GM13976 (cell line): Measurements from ENCODE around the gene ERF.
"Not testable (repeated sequence)": the region's sequence is repeated elsewhere in the genome, so short reads cannot be mapped to it uniquely, and the experiment has no call there.

Experiments
- DNase-seq: peaks from one replicate; pipeline ENCODE4 v3.0.0; 2012; ENCODE audit warnings: low spot score
- in situ Hi-C: fragments of 300-500 bp; cut with MboI; formaldehyde crosslinking; loops from one replicate; pipeline ENCODE4 v1.12.0; 2022; ENCODE audit warnings: low sequenced_read_pairs, mixed read lengths, inconsistent platforms; ENCODE audit not compliant: unreplicated experiment
- TF ChIP-seq, protein P1 (sequence below): IDR thresholded peaks from 2 replicates; pipeline ENCODE4 v1.5.1; 2012; ENCODE audit warnings: borderline replicate concordance, mild to moderate bottlenecking; ENCODE audit not compliant: insufficient read depth; ENCODE audit errors: extremely low read depth, missing control alignments, control extremely low read depth

ERF gene

GRCh38 chr19:42268142-42268703 is 13.3 kb upstream of the ERF start:
- DNase-seq = peak; percentile 94
- in situ Hi-C loops = no loop called here
- TF ChIP-seq, protein P1, sequence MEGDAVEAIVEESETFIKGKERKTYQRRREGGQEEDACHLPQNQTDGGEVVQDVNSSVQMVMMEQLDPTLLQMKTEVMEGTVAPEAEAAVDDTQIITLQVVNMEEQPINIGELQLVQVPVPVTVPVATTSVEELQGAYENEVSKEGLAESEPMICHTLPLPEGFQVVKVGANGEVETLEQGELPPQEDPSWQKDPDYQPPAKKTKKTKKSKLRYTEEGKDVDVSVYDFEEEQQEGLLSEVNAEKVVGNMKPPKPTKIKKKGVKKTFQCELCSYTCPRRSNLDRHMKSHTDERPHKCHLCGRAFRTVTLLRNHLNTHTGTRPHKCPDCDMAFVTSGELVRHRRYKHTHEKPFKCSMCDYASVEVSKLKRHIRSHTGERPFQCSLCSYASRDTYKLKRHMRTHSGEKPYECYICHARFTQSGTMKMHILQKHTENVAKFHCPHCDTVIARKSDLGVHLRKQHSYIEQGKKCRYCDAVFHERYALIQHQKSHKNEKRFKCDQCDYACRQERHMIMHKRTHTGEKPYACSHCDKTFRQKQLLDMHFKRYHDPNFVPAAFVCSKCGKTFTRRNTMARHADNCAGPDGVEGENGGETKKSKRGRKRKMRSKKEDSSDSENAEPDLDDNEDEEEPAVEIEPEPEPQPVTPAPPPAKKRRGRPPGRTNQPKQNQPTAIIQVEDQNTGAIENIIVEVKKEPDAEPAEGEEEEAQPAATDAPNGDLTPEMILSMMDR = no peak

GRCh38 chr19:42267644-42268141 is 12.8 kb upstream of the ERF start:
- DNase-seq = no peak
- in situ Hi-C loops = no loop called here
- TF ChIP-seq, protein P1 = no peak

DNA sequence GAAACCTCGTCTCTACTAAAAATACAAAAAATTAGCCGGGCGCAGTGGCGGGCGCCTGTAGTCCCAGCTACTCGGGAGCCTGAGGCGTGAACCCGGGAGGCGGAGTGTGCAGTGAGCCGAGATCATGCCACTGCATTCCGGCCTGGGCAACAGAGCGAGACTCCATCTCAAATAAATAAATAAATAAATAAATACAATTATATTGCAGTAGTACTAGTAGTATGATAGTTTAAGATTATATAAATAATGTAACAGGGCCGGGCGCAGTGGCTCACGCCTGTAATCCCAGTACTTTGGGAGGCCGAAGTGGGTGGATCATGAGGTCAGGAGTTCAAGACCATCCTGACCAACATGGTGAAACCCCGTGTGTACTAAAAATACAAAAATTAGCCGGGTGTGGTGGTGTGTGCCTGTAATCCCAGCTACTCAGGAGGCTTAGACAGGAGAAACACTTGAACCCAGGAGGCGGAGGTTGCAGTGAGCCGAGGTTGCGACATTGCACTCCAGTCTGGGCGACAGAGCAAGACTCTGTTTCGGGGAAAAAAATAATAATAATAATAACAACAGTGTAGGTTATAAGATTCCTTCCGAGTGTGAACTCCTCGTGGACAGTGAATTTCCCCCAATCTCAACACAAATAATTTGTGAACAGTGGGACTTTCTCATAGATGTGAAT is 12.1 kb upstream of the ERF start:
- in situ Hi-C loops = not testable (repeated sequence)

DNA sequence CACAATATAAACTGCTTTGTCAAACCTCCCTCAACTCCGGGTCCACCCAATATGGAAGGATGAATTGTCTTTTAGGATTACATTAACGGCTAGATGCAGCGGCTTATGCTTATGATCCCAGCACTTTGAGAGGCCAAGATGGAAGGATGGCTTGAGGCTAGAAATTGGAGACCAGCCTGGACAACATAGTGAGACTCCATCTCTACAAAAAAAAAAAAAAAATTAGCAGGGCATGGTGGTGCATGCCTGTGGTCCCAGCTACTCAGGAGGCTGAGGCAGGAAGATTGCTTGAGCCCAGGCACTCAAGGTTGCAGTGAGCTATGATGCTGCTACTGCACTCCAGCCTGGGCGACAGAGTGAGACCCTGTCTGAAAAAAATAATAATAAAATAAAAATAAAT is 11.2 kb upstream of the ERF start:
- DNase-seq, in situ Hi-C loops: not testable (repeated sequence)

More for the DNA sequence above, 12.1 kb upstream of the ERF start:
- not testable (repeated sequence) for DNase-seq

DNA sequence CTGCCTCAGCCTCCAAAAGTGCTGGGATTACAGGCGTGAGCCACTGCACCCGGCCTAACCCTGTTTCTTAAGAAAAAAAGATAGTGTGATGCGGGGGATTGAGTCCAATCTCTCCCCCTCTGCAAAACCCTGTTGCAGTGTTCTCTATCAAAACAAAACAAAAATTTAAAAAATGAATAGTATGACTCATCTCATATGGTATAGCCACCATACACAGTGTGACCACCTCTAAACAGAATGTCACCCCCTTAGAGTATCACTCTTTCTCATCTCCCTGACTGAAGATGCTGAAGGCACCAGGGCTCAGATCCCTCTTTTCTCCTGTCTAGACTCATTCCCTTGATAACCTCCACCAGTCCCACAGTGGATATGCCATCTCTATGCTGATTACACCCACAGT is 6.8 kb upstream of the ERF start:
- in situ Hi-C loops = no loop called here

GRCh38 chr19:42257842-42258241 is 2.9 kb upstream of the ERF start:
- in situ Hi-C loops, DNase-seq: not testable (repeated sequence)

More for the DNA sequence above, 6.8 kb upstream of the ERF start:
- TF ChIP-seq, protein P1 = no peak
- DNase-seq = no peak

DNA sequence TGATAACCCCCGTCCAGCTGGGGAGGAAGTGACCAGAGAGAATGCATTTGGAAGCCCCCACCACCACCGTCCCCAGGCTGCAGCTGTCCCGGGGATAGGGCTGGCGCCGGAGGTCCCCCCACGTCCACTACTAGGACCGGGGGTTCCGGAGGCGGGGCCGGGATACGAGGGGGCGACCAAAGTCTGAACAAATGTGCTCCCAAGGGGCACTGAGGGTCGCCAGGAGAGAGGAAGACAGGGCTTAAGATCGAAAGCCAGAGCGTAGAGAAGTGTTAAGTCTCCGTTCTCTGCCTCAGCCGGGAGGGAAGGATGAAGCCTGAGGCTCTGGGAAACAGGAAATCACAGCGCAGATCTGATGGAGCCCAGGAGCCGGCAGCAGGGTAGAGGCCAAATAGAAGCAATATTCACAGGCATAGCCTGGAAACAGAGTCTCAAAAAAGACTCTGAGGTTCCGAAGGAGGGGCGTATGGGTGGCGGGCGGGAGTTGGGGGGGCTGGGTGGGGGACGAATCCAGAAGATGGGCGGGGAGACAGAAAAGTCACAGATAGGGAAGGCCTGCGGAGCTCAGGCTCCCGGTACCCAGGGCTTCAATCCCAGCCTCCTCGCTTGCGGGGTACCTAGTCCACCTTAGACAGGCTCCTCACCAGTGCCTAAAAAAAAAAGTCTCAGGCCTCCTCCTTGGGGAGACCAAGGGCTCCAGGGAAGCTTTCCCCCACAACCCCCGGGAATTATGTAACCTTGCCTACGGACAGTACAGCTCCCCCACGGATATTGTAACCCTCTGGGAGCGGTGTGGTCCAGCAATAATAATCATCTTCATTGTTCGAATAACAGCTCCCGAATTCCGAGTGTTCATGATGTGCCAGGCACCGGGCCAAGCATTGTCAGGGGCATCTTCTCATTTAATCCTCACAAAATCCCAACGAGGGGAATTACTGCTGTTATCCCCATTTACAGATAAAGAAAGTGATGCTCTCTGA is 1.1 kb upstream of the ERF start:
- no peak for DNase-seq
- TF ChIP-seq, protein P1 = no peak
- in situ Hi-C loops = no loop called here
